DND-41 (cell line): ENCODE data around the gene CDH23.

Experiments used
- ATAC-seq: fragments of 200-7000 bp; cut with Tn5 transposase; 3 replicates; pipeline ENCODE4 v1.9.1; 2021; ENCODE audit warnings: low read depth; ENCODE audit not compliant: insufficient read depth
- DNase-seq: peaks from one replicate; pipeline ENCODE4 v3.0.0-alpha.2; 2020
- H2AFZ ChIP-seq: 2 replicates; pipeline ENCODE4 v1.6.0; 2012; ENCODE audit warnings: low read depth, low read length
- H3K27ac ChIP-seq: 2 replicates; pipeline ENCODE4 v1.5.1; 2012; ENCODE audit warnings: low read length, inconsistent platforms
- H3K27me3 ChIP-seq: fragments of 200-600 bp; sonication (generic); 2 replicates; pipeline ENCODE4 v1.6.0; 2012; ENCODE audit warnings: low read length, mild to moderate bottlenecking, inconsistent platforms; ENCODE audit not compliant: insufficient read depth, poor library complexity
- H3K36me3 ChIP-seq: 2 replicates; pipeline ENCODE4 v1.5.1; 2012; ENCODE audit warnings: low read length, inconsistent platforms; ENCODE audit not compliant: insufficient read depth
- H3K4me1 ChIP-seq: 2 replicates; pipeline ENCODE4 v1.5.1; 2012; ENCODE audit warnings: mild to moderate bottlenecking, low read length; ENCODE audit not compliant: insufficient read depth
- H3K4me2 ChIP-seq: 2 replicates; pipeline ENCODE4 v1.6.0; 2012; ENCODE audit warnings: mild to moderate bottlenecking, moderate library complexity, low read length, inconsistent platforms; ENCODE audit not compliant: insufficient read depth
- H3K4me3 ChIP-seq, 2 experiments: fragments of 200-600 bp in 1 of 2; shearing (Covaris generic) in 1 of 2; 2 replicates each; pipeline ENCODE4 v1.5.1; 2012 to 2016; ENCODE audit warnings: inconsistent platforms in 2 of 2, low read length in 2 of 2, mild to moderate bottlenecking in 2 of 2, low read depth in 1 of 2, moderate library complexity in 1 of 2
- H3K79me2 ChIP-seq: 2 replicates; pipeline ENCODE4 v1.6.0; 2012; ENCODE audit warnings: low read length, inconsistent platforms; ENCODE audit not compliant: insufficient read depth
- H3K9ac ChIP-seq: 2 replicates; pipeline ENCODE4 v1.6.0; 2012; ENCODE audit warnings: low read depth, mild to moderate bottlenecking, inconsistent platforms, low read length, moderate library complexity
- H3K9me3 ChIP-seq: 2 replicates; pipeline ENCODE4 v1.5.1; 2012; ENCODE audit warnings: low read length, moderate library complexity, mild to moderate bottlenecking, inconsistent platforms; ENCODE audit not compliant: insufficient read depth, severe bottlenecking
- H4K20me1 ChIP-seq: 2 replicates; pipeline ENCODE4 v1.6.0; 2012; ENCODE audit warnings: low read length; ENCODE audit not compliant: insufficient read depth
- CTCF ChIP-seq: IDR thresholded peaks from 2 replicates; pipeline ENCODE4 v1.5.1; 2012; ENCODE audit warnings: borderline replicate concordance, low read length, moderate library complexity, mild to moderate bottlenecking; ENCODE audit not compliant: poor library complexity, severe bottlenecking; ENCODE audit errors: extremely low read depth
- EZH2 ChIP-seq: IDR thresholded peaks from 3 replicates; pipeline ENCODE4 v1.6.1; 2012; ENCODE audit warnings: borderline replicate concordance, low read depth, mild to moderate bottlenecking, moderate library complexity, low read length, inconsistent platforms; ENCODE audit not compliant: severe bottlenecking

The CDH23 gene

GRCh38 chr10:71604324-71605018, 207.8 kb downstream of the CDH23 start:
- H3K27ac ChIP-seq = no peak overlapping the region
- no peaks in the 10 kb centered on the region for H3K36me3 ChIP-seq
- no peaks in the 10 kb centered on the region for H3K9me3 ChIP-seq
- H3K9ac ChIP-seq = no peak overlapping the region
- H2AFZ ChIP-seq = no peak overlapping the region
- DNase-seq = no peak
- H3K4me3 ChIP-seq = no peak overlapping the region
- H3K79me2 ChIP-seq = no peaks in the 10 kb centered on the region
- H3K27me3 ChIP-seq = no peaks in the 10 kb centered on the region
- H3K4me1 ChIP-seq = no peaks in the 10 kb centered on the region
- H3K4me2 ChIP-seq = no peak overlapping the region
- ATAC-seq = no peak
- TF ChIP-seq EZH2 (no peak), CTCF (no peak)
- no peaks in the 10 kb centered on the region for H4K20me1 ChIP-seq

- ATAC-seq (no peak), DNase-seq (no peak)
- no peaks in the 10 kb centered on the region for H3K4me1 ChIP-seq
- no peaks in the 10 kb centered on the region for H3K36me3 ChIP-seq
- no peaks in the 10 kb centered on the region for H3K27me3 ChIP-seq
- H3K9ac ChIP-seq = no peak overlapping the region
- H4K20me1 ChIP-seq = no peaks in the 10 kb centered on the region
- H3K9me3 ChIP-seq = no peaks in the 10 kb centered on the region
- no peaks in the 10 kb centered on the region for H3K79me2 ChIP-seq
- TF ChIP-seq CTCF (no peak), EZH2 (no peak)
- no peak overlapping the region for H3K4me3 ChIP-seq
- no peak overlapping the region for H3K4me2 ChIP-seq
- H3K27ac ChIP-seq = no peak overlapping the region
- H2AFZ ChIP-seq = no peak overlapping the region
These were observed 208.7 kb downstream of the CDH23 start for GRCh38 chr10:71605263-71605962.

GRCh38 chr10:71606257-71607081, 209.7 kb downstream of the CDH23 start:
- Histone ChIP-seq H3K27ac (no peak overlapping the region), H2AFZ (no peak overlapping the region), H3K4me1 (no peaks in the 10 kb centered on the region), H3K27me3 (peaks cover 5% of the 10 kb centered on the region), H3K9ac (no peak overlapping the region), H4K20me1 (no peaks in the 10 kb centered on the region), H3K79me2 (no peaks in the 10 kb centered on the region), H3K4me3 (no peak overlapping the region), H3K36me3 (no peaks in the 10 kb centered on the region), H3K4me2 (no peak overlapping the region), H3K9me3 (no peaks in the 10 kb centered on the region)
- no peak for ATAC-seq
- TF ChIP-seq EZH2 (no peak), CTCF (no peak)
- DNase-seq = no peak
